BE2C (cell line): ENCODE results near the gene KCNH1.

Source experiments
- DNase-seq: peaks from one replicate; pipeline ENCODE4 v3.0.0-alpha.2; 2020
- H3K27me3 ChIP-seq: fragments of 250-450 bp; sonication (Bioruptor Pico); 2 replicates; pipeline ENCODE4 v1.5.1; 2020; ENCODE audit warnings: mild to moderate bottlenecking
- H3K36me3 ChIP-seq: fragments of 250-450 bp; sonication (Bioruptor Pico); 2 replicates; pipeline ENCODE4 v1.5.1; 2020; ENCODE audit warnings: mild to moderate bottlenecking
- H3K4me1 ChIP-seq: fragments of 250-450 bp; sonication (Bioruptor Pico); 2 replicates; pipeline ENCODE4 v1.5.1; 2020
- H3K4me3 ChIP-seq: 2 replicates; pipeline ENCODE4 v1.5.1; 2011; ENCODE audit warnings: low read depth, low read length
- H3K9me3 ChIP-seq: fragments of 250-450 bp; sonication (Bioruptor Pico); 2 replicates; pipeline ENCODE4 v1.5.1; 2020
- TF ChIP-seq, protein P1 (sequence below): IDR thresholded peaks from 2 replicates; pipeline ENCODE4 v1.5.1; 2012; ENCODE audit warnings: mild to moderate bottlenecking, low read depth, low read length

KCNH1 gene

DNA sequence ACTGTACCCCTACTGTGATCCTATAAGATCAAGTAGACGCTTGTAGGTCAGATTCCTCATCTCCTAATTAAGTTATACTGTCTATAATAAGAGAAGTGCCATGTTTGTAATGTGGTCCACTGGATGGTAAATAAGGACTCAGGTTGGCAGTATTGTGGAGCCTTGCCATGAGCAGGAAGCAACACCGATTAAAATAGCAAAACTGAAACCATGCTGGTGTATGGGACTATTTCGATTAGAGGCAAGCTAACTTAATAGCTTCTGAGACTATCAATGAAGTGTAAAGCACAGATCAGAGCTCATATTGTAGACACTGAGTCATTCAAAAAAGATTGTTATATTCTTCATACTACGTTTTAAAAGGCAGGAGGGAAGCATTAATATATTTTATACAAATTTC lies 456.4 kb downstream of the KCNH1 start:
- Histone ChIP-seq H3K4me3 (no peak overlapping the region), H3K4me1 (no peaks in the 10 kb centered on the region), H3K9me3 (no peaks in the 10 kb centered on the region), H3K36me3 (no peaks in the 10 kb centered on the region), H3K27me3 (no peaks in the 10 kb centered on the region)
- TF ChIP-seq, protein P1, sequence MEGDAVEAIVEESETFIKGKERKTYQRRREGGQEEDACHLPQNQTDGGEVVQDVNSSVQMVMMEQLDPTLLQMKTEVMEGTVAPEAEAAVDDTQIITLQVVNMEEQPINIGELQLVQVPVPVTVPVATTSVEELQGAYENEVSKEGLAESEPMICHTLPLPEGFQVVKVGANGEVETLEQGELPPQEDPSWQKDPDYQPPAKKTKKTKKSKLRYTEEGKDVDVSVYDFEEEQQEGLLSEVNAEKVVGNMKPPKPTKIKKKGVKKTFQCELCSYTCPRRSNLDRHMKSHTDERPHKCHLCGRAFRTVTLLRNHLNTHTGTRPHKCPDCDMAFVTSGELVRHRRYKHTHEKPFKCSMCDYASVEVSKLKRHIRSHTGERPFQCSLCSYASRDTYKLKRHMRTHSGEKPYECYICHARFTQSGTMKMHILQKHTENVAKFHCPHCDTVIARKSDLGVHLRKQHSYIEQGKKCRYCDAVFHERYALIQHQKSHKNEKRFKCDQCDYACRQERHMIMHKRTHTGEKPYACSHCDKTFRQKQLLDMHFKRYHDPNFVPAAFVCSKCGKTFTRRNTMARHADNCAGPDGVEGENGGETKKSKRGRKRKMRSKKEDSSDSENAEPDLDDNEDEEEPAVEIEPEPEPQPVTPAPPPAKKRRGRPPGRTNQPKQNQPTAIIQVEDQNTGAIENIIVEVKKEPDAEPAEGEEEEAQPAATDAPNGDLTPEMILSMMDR = no peak
- DNase-seq = no peak

GRCh38 chr1:210676539-210676938 lies 457.4 kb downstream of the KCNH1 start:
- Histone ChIP-seq H3K9me3 (no peaks in the 10 kb centered on the region), H3K27me3 (no peaks in the 10 kb centered on the region), H3K4me3 (no peak overlapping the region), H3K36me3 (no peaks in the 10 kb centered on the region), H3K4me1 (no peaks in the 10 kb centered on the region)
- DNase-seq = no peak
- TF ChIP-seq, protein P1 = no peak

DNA sequence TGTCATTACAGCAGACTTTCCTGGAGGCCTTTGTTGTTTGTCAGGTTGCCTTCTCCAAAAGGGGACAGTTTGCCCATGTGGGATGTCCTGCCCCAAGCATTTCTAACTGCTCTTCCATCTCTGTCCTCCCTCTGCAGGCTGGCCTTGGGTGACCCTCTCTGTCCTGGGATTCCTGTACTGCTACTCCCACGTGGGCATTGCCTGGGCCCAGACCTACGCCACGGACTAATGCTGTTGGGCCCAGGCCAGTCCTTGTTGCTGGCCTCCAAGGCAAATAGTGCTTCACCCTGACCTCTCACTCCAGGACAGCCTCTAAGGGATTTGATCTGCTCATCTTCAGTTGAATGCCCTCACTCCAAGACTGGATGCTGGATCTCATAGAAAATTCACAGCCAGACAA lies 459.8 kb downstream of the KCNH1 start:
- H3K27me3 ChIP-seq = no peaks in the 10 kb centered on the region; the same call in 1 of the 2 replicates
- H3K36me3 ChIP-seq = no peaks in the 10 kb centered on the region
- H3K9me3 ChIP-seq = no peaks in the 10 kb centered on the region
- TF ChIP-seq, protein P1 = no peak
- peaks cover 4% of the 10 kb centered on the region; the same call in 1 of the 2 replicates for H3K4me1 ChIP-seq
- no peak for DNase-seq
- no peak overlapping the region for H3K4me3 ChIP-seq

GRCh38 chr1:210669951-210670350 lies 464.0 kb downstream of the KCNH1 start:
- DNase-seq = no peak
- H3K4me1 ChIP-seq = peaks cover 7% of the 10 kb centered on the region
- H3K36me3 ChIP-seq = no peaks in the 10 kb centered on the region
- H3K9me3 ChIP-seq = no peaks in the 10 kb centered on the region
- peaks cover 18% of the 10 kb centered on the region for H3K27me3 ChIP-seq
- H3K4me3 ChIP-seq = no peak overlapping the region
- TF ChIP-seq, protein P1 = no peak

- DNase-seq = peak; percentile 75
- TF ChIP-seq, protein P1 = no peak
- H3K4me3 ChIP-seq = peak overlapping the region; percentile 5; the same call in 1 of the 2 replicates
Measured at GRCh38 chr1:210663730-210664573, 470.0 kb downstream of the KCNH1 start.

More at GRCh38 chr1:210663730-210664573, 470.0 kb downstream of the KCNH1 start:
- Histone ChIP-seq H3K9me3 (peaks cover 3% of the 10 kb centered on the region), H3K27me3 (peaks cover 32% of the 10 kb centered on the region), H3K4me1 (peaks cover 17% of the 10 kb centered on the region), H3K36me3 (no peaks in the 10 kb centered on the region)
